HepG2 (cell line): ENCODE data around the gene WNK2. TPM values are rescaled to one million over a fixed set of nuclear protein-coding genes. Genes with fewer than 3 reads are reported as not detected.

Experiments
- DPF2 ChIP-seq: sonication (generic); formaldehyde crosslinking; IDR thresholded peaks from 2 replicates; pipeline ENCODE4 v1.4.0; 2020; ENCODE audit warnings: mild to moderate bottlenecking, low read depth, missing genetic modification reagents, borderline replicate concordance
- ESRRA ChIP-seq: sonication (generic); formaldehyde crosslinking; IDR thresholded peaks from 2 replicates; pipeline ENCODE4 v1.5.1; 2020; ENCODE audit warnings: mild to moderate bottlenecking, low read depth, missing genetic modification reagents
- HNF4G ChIP-seq, 2 experiments: sonication (generic) in 1 of 2; formaldehyde crosslinking in 1 of 2; IDR thresholded peaks; 2 replicates each; pipeline versions ENCODE4 v1.4.0 to v1.6.1; 2011 to 2020; ENCODE audit warnings: borderline replicate concordance in 2 of 2, low read depth in 2 of 2, mild to moderate bottlenecking in 2 of 2, low read length in 1 of 2, missing genetic modification reagents in 1 of 2, moderate library complexity in 1 of 2
- KLF6 ChIP-seq: IDR thresholded peaks from 2 replicates; pipeline ENCODE4 v1.8.0; 2016; ENCODE audit warnings: missing biosample characterization, missing genetic modification reagents
- MIER3 ChIP-seq: IDR thresholded peaks from 2 replicates; pipeline ENCODE4 v1.6.1; 2016; ENCODE audit warnings: missing compliant biosample characterization, borderline replicate concordance
- NR1H2 ChIP-seq: sonication (generic); formaldehyde crosslinking; IDR thresholded peaks from 2 replicates; pipeline ENCODE4 v1.8.1; 2022; ENCODE audit warnings: low read depth, missing genetic modification reagents, borderline replicate concordance
- REPIN1 ChIP-seq: sonication (generic); formaldehyde crosslinking; IDR thresholded peaks from 2 replicates; pipeline ENCODE4 v1.8.0; 2022; ENCODE audit warnings: missing genetic modification reagents, low read depth, mild to moderate bottlenecking, borderline replicate concordance
- ZBED4 ChIP-seq: sonication (generic); formaldehyde crosslinking; IDR thresholded peaks from 2 replicates; pipeline ENCODE4 v1.4.0; 2020; ENCODE audit warnings: missing genetic modification reagents, borderline replicate concordance
- ZNF563 ChIP-seq: sonication (generic); formaldehyde crosslinking; IDR thresholded peaks from 2 replicates; pipeline ENCODE4 v1.8.0; 2022; ENCODE audit warnings: mild to moderate bottlenecking, moderate library complexity, missing genetic modification reagents
- ZSCAN25 ChIP-seq: sonication (generic); formaldehyde crosslinking; IDR thresholded peaks from 2 replicates; pipeline ENCODE4 v1.8.0; 2022; ENCODE audit warnings: mild to moderate bottlenecking, missing genetic modification reagents
- ZZZ3 ChIP-seq: sonication (generic); formaldehyde crosslinking; IDR thresholded peaks from 2 replicates; pipeline ENCODE4 v1.4.0; 2020; ENCODE audit warnings: missing genetic modification reagents, mild to moderate bottlenecking, borderline replicate concordance
- polyA plus RNA-seq, 8 experiments: library from polyadenylated mRNA; depleted of rRNA in 3 of 8; stranded (reverse) in 7 of 8; unstranded in 1 of 8; fragments of >200 nt; fragmentation: Illumina TruSeq in 4 of 8; extraction: Trizol in 4 of 8; gene quantifications; 2 replicates each; pipeline versions ENCODE4 v1.2.1 to v1.2.3, GENCODE V29; 2011 to 2016; ENCODE audit warnings: low read depth in 4 of 8, missing spikeins in 1 of 8, mixed read lengths in 1 of 8; ENCODE audit not compliant: insufficient read depth in 1 of 8
- total RNA-seq, 5 experiments: library from RNA; depleted of rRNA; stranded (reverse); fragments of >200 nt; fragmentation: Illumina TruSeq; extraction: Trizol; gene quantifications; 2 replicates each; pipeline ENCODE4 v1.2.3, GENCODE V29; 2016; ENCODE audit warnings: low read depth in 1 of 5
- TF ChIP-seq, protein P1 (sequence below): sonication (generic); formaldehyde crosslinking; IDR thresholded peaks from 2 replicates; pipeline ENCODE4 v1.4.0; 2020; ENCODE audit warnings: mild to moderate bottlenecking, missing genetic modification reagents, borderline replicate concordance
- TF ChIP-seq, protein P2 (sequence below), 2 experiments: fragments of 450-650 bp in 1 of 2; sonication (generic) in 1 of 2; formaldehyde crosslinking; IDR thresholded peaks; 2 replicates each; pipeline versions ENCODE4 v1.5.0 to v1.8.0; 2020 to 2022; ENCODE audit warnings: mild to moderate bottlenecking in 1 of 2, missing genetic modification reagents in 1 of 2
- TF ChIP-seq, protein P3 (sequence below): sonication (generic); formaldehyde crosslinking; IDR thresholded peaks from 2 replicates; pipeline ENCODE4 v1.5.0; 2020; ENCODE audit warnings: missing genetic modification reagents, mild to moderate bottlenecking, borderline replicate concordance

Gene WNK2
- total and polyA plus RNA-seq, 2 of the 13 experiments (the other 11 are each of a cell fraction or from before 2014, with no cell fraction given): 10.5 to 12.0 TPM

DNA sequence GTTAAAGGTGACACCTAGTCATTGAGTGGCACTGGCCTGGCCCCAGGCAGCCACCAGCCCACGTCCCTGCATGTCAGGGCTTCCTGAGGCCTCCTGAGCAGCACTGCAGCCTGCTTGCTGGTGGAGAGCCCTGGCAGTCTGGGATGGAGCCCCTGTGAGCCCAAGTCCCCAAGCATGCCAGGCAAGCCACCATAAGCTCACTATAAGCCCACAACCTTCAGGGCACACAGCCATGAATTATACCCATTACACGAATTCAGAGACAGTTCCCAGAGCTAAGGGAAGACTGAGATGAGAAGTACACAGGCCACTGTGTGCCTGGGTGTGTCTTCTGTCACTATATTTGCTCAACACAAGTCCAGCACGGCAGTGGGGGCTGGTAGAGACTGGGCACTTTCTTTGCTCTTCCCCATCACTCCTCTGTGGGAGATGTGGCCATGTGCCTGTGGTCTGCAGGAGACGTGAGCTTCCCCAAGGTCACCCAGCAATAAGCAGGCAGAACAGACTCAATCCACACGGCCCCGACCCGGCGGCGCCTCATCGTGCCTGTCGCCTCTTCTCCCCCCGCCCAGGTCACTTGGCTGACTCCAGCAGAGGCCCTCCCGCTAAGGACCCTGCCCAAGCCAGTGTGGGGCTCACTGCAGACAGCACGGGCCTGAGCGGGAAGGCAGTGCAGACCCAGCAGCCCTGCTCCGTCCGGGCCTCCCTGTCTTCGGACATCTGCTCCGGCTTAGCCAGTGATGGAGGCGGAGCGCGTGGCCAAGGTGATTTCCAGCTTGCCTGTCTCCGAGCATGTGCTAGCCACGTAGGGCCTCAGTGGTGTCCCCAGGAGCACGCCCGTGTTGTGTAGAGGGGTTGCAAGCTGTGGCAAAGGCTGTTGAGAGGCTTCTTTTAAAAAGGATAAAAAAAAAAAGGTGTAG is 114.8 kb downstream of the WNK2 start (continued):
- TF ChIP-seq ZSCAN25 (CRISPR knock-in tag) (peak; percentile 50; the same call in 1 of the 2 replicates), HNF4G (IDR thresholded peaks at IDR 0.05; ENCODE audit: borderline replicate concordance, low read depth, low read length) (no peak), HNF4G (CRISPR knock-in tag; IDR thresholded peaks at IDR 0.05; ENCODE audit: borderline replicate concordance, low read depth) (0 out of 2 replicates have a peak, but pooled peaks have one; percentile 25), MIER3 (CRISPR knock-in tag) (no peak), ESRRA (CRISPR knock-in tag) (peak; percentile 49), KLF6 (peak; percentile 32; the same call in 1 of the 2 replicates), ZZZ3 (no peak; the same call in 1 of the 2 replicates), ZNF563 (CRISPR knock-in tag) (no peak), NR1H2 (CRISPR knock-in tag) (no peak), ZBED4 (CRISPR knock-in tag) (0 out of 2 replicates have a peak, but pooled peaks have one; percentile 44), DPF2 (CRISPR knock-in tag) (no peak), REPIN1 (CRISPR knock-in tag) (no peak; the same call in 1 of the 2 replicates)
- TF ChIP-seq, protein P1, sequence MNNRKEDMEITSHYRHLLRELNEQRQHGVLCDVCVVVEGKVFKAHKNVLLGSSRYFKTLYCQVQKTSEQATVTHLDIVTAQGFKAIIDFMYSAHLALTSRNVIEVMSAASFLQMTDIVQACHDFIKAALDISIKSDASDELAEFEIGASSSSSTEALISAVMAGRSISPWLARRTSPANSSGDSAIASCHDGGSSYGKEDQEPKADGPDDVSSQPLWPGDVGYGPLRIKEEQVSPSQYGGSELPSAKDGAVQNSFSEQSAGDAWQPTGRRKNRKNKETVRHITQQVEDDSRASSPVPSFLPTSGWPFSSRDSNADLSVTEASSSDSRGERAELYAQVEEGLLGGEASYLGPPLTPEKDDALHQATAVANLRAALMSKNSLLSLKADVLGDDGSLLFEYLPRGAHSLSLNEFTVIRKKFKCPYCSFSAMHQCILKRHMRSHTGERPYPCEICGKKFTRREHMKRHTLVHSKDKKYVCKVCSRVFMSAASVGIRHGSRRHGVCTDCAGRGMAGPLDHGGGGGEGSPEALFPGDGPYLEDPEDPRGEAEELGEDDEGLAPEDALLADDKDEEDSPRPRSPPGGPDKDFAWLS: no peak; the same call in 1 of the 2 replicates
- TF ChIP-seq, protein P2, sequence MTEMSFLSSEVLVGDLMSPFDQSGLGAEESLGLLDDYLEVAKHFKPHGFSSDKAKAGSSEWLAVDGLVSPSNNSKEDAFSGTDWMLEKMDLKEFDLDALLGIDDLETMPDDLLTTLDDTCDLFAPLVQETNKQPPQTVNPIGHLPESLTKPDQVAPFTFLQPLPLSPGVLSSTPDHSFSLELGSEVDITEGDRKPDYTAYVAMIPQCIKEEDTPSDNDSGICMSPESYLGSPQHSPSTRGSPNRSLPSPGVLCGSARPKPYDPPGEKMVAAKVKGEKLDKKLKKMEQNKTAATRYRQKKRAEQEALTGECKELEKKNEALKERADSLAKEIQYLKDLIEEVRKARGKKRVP (CRISPR knock-in tag; IDR thresholded peaks at IDR 0.05): peak in 1 of 2 experiments; percentile 26; a peak in 1 of 4 replicates
- TF ChIP-seq, protein P3, sequence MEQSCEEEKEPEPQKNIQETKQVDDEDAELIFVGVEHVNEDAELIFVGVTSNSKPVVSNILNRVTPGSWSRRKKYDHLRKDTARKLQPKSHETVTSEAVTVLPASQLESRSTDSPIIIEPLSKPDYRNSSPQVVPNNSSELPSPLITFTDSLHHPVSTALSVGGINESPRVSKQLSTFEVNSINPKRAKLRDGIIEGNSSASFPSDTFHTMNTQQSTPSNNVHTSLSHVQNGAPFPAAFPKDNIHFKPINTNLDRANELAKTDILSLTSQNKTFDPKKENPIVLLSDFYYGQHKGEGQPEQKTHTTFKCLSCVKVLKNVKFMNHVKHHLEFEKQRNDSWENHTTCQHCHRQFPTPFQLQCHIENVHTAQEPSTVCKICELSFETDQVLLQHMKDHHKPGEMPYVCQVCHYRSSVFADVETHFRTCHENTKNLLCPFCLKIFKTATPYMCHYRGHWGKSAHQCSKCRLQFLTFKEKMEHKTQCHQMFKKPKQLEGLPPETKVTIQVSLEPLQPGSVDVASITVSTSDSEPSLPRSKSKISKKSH (CRISPR knock-in tag): peak; percentile 61
